Body of pancreas (tissue), 4 donors: ENCODE measurements around the gene DLL4. TPM values are rescaled to one million over a fixed set of nuclear protein-coding genes. Genes with fewer than 3 reads are reported as not detected.

Source experiments
- ATAC-seq: fragments of 150-250 bp; one replicate; pipeline ENCODE4 v1.9.1; 2016
- DNase-seq, 4 donors: peaks; one replicate each; pipeline ENCODE4 v3.0.0-alpha.2; 2019
- H3K27ac ChIP-seq, 4 donors: fragments of 200-600 bp; sonication (generic); 1 replicate in 3 of 4; 2 replicates in 1 of 4; pipeline versions ENCODE4 v1.5.1 to v1.6.1; 2016 to 2019; ENCODE audit warnings: mild to moderate bottlenecking in 1 of 4, mixed read lengths in 1 of 4, moderate library complexity in 1 of 4
- H3K27me3 ChIP-seq, 2 donors: fragments of 200-600 bp; sonication (generic); one replicate each; pipeline ENCODE4 v1.6.0; 2016; ENCODE audit warnings: mild to moderate bottlenecking in 1 of 2
- H3K36me3 ChIP-seq, 2 donors: fragments of 200-600 bp; sonication (generic); replicated peaks in 1 of 2; 2 replicates each; pipeline ENCODE4 v1.5.1; 2016; ENCODE audit warnings: low read depth in 2 of 2; ENCODE audit not compliant: insufficient read depth in 1 of 2
- H3K4me1 ChIP-seq: fragments of 200-600 bp; sonication (generic); one replicate; pipeline ENCODE4 v1.6.0; 2016
- H3K4me3 ChIP-seq, 2 donors: fragments of 200-600 bp; sonication (generic); 1 replicate in 1 of 2; 2 replicates in 1 of 2; pipeline ENCODE4 v1.5.1; 2016 to 2019
- H3K9me3 ChIP-seq, 3 donors: fragments of 200-600 bp; sonication (generic); 1 replicate in 2 of 3; 2 replicates in 1 of 3; pipeline ENCODE4 v1.5.1; 2016
- POLR2A ChIP-seq, 3 donors: fragments of 450-650 bp; IDR thresholded peaks; one replicate each; pipeline ENCODE4 v1.6.1; 2016; ENCODE audit warnings: antibody characterized with exemption in 3 of 3, mild to moderate bottlenecking in 2 of 3
- WGBS, 2 donors: methylation state at CpG; one replicate each; pipeline ENCODE4 v1.1.5; 2017; 5-methylcytosine and 5-hydroxymethylcytosine counted together
- intact Hi-C: fragments of 100-400 bp; cut with DNase I; formaldehyde crosslinking; loops from one replicate; pipeline ENCODE4 v1.15.1; 2023
- total RNA-seq, 2 donors: library from RNA; depleted of rRNA; stranded (reverse); fragments of >200 nt; gene quantifications; one replicate each; pipeline ENCODE4 v1.1.0, GENCODE V29; 2016
- TF ChIP-seq, protein P1 (sequence below), 7 experiments: fragments of 450-650 bp in 4 of 7; fragments of 200-600 bp in 3 of 7; sonication (generic) in 3 of 7; IDR thresholded peaks; one replicate each; pipeline ENCODE4 v1.5.1; 2016 to 2019; ENCODE audit warnings: antibody characterized with exemption in 7 of 7

Gene DLL4
- total RNA-seq, 2 donors from 2014 or later = 0.33 to 3.6 TPM

DNA sequence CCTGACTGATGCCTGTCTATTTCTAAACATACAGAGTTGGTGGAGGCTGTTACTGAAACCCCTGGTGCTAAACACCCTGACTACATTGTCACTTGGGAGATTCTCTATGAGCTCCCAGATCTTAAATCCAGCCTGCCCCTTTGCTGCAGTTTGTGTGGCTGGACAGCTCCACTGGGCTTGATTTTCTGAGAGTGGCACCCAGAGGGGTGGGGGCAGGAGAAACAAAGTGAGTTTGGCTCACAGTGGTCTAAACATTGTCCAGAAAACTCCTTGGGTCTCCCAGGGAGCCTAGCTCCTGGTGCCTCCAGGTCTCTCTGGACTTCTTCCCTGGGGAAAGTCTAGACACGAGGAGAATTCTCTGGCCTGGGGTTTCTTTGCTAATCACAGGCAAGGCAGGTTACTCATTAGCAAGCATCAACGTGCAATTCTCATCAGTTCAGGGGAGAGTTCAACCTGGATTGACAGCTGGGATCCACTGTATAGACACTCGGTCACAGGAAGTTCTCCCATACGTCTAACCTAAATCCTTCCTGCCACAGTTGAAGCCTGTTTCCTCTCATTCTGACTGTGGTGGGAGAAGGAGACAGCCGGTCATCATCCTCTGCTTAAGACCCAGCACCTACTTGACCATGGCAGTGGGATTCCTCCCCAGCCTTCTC is 7.1 kb upstream of the DLL4 start:
- peaks cover 0 to 14% of the 10 kb centered on the region in 2 donors for H3K27me3 ChIP-seq
- no peak overlapping the region for H3K4me3 ChIP-seq
- H3K9me3 ChIP-seq = no peaks in the 10 kb centered on the region
- H3K36me3 ChIP-seq = no peaks in the 10 kb centered on the region
- intact Hi-C loops = no loop called here
- WGBS, 2 donors = 14 to 61% methylated on average over 1 to 5 of the region's 5 CpGs
- peaks cover 16% of the 10 kb centered on the region for H3K4me1 ChIP-seq
- H3K27ac ChIP-seq = no peak overlapping the region
- ATAC-seq = no peak
- DNase-seq = no peak
- TF ChIP-seq, protein P1, sequence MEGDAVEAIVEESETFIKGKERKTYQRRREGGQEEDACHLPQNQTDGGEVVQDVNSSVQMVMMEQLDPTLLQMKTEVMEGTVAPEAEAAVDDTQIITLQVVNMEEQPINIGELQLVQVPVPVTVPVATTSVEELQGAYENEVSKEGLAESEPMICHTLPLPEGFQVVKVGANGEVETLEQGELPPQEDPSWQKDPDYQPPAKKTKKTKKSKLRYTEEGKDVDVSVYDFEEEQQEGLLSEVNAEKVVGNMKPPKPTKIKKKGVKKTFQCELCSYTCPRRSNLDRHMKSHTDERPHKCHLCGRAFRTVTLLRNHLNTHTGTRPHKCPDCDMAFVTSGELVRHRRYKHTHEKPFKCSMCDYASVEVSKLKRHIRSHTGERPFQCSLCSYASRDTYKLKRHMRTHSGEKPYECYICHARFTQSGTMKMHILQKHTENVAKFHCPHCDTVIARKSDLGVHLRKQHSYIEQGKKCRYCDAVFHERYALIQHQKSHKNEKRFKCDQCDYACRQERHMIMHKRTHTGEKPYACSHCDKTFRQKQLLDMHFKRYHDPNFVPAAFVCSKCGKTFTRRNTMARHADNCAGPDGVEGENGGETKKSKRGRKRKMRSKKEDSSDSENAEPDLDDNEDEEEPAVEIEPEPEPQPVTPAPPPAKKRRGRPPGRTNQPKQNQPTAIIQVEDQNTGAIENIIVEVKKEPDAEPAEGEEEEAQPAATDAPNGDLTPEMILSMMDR (IDR thresholded peaks at IDR 0.05) = no peak
- TF ChIP-seq POLR2A (IDR thresholded peaks at IDR 0.05) = no peak

DNA sequence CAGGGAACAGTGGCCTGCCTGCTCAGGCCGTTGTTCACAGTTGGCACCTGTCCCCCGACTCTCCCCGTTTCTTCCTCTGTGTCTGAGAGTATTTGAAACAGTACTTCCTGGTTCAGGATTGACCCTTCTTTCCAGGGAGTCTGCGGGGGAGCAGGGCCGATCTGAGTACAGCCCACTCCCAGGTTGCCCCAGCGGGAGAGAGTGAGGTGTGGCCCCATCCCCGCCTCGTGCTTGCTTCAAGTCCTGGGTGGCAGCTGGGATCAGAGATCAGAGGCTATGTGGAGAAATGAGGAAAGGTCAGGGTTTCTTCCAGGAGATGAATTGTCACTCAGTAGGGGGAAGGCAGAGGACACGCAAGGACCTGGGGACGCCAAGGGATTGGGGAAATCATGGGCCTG is 6.5 kb upstream of the DLL4 start:
- intact Hi-C loops = no loop called here
- ATAC-seq = no peak
- WGBS, 2 donors = 66% methylated on average over 10 of the region's 10 CpGs
- Histone ChIP-seq H3K4me1 (peaks cover 22% of the 10 kb centered on the region), H3K27ac (no peak overlapping the region), H3K36me3 (no peaks in the 10 kb centered on the region), H3K27me3 (peaks cover 0 to 19% of the 10 kb centered on the region in 2 donors), H3K4me3 (no peak overlapping the region), H3K9me3 (no peaks in the 10 kb centered on the region)
- TF ChIP-seq, protein P1 (IDR thresholded peaks at IDR 0.05) = no peak
- TF ChIP-seq POLR2A (IDR thresholded peaks at IDR 0.05) = no peak
- DNase-seq = no peak

DNA sequence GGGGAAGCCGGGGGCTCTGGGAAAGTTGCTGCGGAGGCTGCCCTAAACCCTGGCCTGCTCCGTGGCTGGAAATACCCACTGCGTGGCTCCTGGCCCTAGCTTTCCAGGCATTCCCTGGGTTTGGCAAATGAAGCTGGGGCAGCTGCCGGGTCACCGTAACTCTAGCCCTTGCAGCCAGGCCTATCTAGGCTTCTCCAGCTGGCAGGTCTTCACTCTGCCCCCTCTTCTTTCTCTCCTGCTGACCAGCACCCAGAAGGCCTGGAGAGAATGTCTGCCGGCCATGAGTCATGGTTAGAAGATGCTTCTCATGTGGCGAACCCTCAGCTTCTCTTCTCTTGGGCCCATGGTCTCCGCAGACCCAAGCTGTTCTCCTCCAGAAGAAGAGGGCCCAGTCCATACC is 5.6 kb upstream of the DLL4 start:
- Histone ChIP-seq H3K27me3 (peaks cover 0 to 25% of the 10 kb centered on the region in 2 donors), H3K4me1 (peaks cover 31% of the 10 kb centered on the region), H3K9me3 (no peaks in the 10 kb centered on the region), H3K36me3 (no peaks in the 10 kb centered on the region), H3K4me3 (no peak overlapping the region), H3K27ac (no peak overlapping the region)
- TF ChIP-seq, protein P1 (IDR thresholded peaks at IDR 0.05) = no peak
- no peak for TF ChIP-seq POLR2A (IDR thresholded peaks at IDR 0.05)
- 91 to 93% methylated on average over 4 to 9 of the region's 9 CpGs for WGBS, 2 donors
- intact Hi-C loops = no loop called here
- no peak for ATAC-seq
- no peak for DNase-seq

DNA sequence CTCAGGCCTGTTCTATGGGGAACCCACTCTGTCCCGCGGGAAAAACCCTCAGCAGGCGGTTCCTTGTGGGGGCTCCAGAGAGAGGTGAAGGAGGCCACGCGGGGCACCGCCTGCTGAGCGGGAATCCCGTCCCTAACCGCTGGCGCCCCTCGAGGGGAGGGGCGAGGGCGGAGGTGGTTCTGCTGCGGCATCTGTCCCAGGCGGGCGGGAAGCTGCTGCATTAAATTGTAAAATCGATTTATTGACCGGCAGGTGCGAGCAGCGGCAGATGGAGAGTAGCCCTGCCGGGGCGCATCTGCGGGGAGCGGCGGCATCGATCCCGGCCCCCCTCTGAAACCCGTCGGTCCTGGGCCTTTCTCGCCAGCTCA is 3.7 kb upstream of the DLL4 start:
- no peak for ATAC-seq
- peaks cover 50% of the 10 kb centered on the region for H3K4me1 ChIP-seq
- H3K27ac ChIP-seq = no peak overlapping the region
- H3K4me3 ChIP-seq = no peak overlapping the region
- intact Hi-C loops = no loop called here
- no peak for TF ChIP-seq POLR2A (IDR thresholded peaks at IDR 0.05)
- TF ChIP-seq, protein P1 (IDR thresholded peaks at IDR 0.05) = no peak
- peaks cover 0 to 29% of the 10 kb centered on the region in 2 donors for H3K27me3 ChIP-seq
- H3K36me3 ChIP-seq = no peaks in the 10 kb centered on the region
- 17 to 38% methylated on average over 18 to 28 of the region's 30 CpGs for WGBS, 2 donors
- no peak for DNase-seq
- H3K9me3 ChIP-seq = no peaks in the 10 kb centered on the region
